NB4 (cell line): ENCODE measurements around the gene UNC79.

Source experiments
- DNase-seq: peaks from one replicate; pipeline ENCODE4 v3.0.0; 2010; ENCODE audit warnings: low read depth
- H3K4me3 ChIP-seq: one replicate; pipeline ENCODE4 v1.5.1; 2011; ENCODE audit warnings: mild to moderate bottlenecking, low read depth, low read length, moderate library complexity
- CTCF ChIP-seq: IDR thresholded peaks from one replicate; pipeline ENCODE4 v1.5.1; 2012; ENCODE audit warnings: low read depth, low read length
- MAX ChIP-seq: IDR thresholded peaks from 2 replicates; pipeline ENCODE4 v1.6.1; 2011; ENCODE audit warnings: low read depth, low read length
- MYC ChIP-seq: IDR thresholded peaks from 2 replicates; pipeline ENCODE4 v1.6.1; 2011; ENCODE audit warnings: low read depth, low read length
- POLR2A ChIP-seq: IDR thresholded peaks from 2 replicates; pipeline ENCODE4 v1.6.1; 2011; ENCODE audit warnings: mild to moderate bottlenecking; ENCODE audit not compliant: insufficient read length; ENCODE audit errors: extremely low read depth

UNC79 gene

GRCh38 chr14:93454224-93454623 is 23.5 kb downstream of the UNC79 start:
- TF ChIP-seq CTCF (no peak), MYC (no peak), POLR2A (no peak), MAX (no peak)
- no peak for DNase-seq
- no peak overlapping the region for H3K4me3 ChIP-seq

GRCh38 chr14:93456356-93456755 is 25.6 kb downstream of the UNC79 start:
- no peak overlapping the region for H3K4me3 ChIP-seq
- TF ChIP-seq MYC (no peak), CTCF (no peak), POLR2A (no peak), MAX (no peak)
- no peak for DNase-seq

- no peak for TF ChIP-seq MAX
- no peak for DNase-seq
- H3K4me3 ChIP-seq, result no peak overlapping the region
Measured at GRCh38 chr14:93458234-93458633, 27.5 kb downstream of the UNC79 start.

GRCh38 chr14:93462479-93462878 is 31.7 kb downstream of the UNC79 start:
- TF ChIP-seq MYC, result no peak
- TF ChIP-seq CTCF, result no peak
- TF ChIP-seq MAX, result no peak
- TF ChIP-seq POLR2A, result no peak
- no peak overlapping the region for H3K4me3 ChIP-seq
- no peak for DNase-seq

GRCh38 chr14:93464271-93464670 is 33.5 kb downstream of the UNC79 start:
- peak; percentile 70 for DNase-seq
- TF ChIP-seq POLR2A, result no peak
- no peak for TF ChIP-seq MAX
- TF ChIP-seq MYC, result no peak
- TF ChIP-seq CTCF, result no peak
- no peak overlapping the region for H3K4me3 ChIP-seq

- TF ChIP-seq MYC, result no peak
- TF ChIP-seq CTCF, result no peak
- TF ChIP-seq POLR2A, result no peak
- no peak for TF ChIP-seq MAX
Measured at GRCh38 chr14:93475471-93475870, 44.7 kb downstream of the UNC79 start.

More at GRCh38 chr14:93475471-93475870, 44.7 kb downstream of the UNC79 start:
- no peak overlapping the region for H3K4me3 ChIP-seq
- no peak for DNase-seq
